SH-SY5Y (cell line): ENCODE measurements around the gene COL20A1.

Source experiments
- GATA2 ChIP-seq: IDR thresholded peaks from 2 replicates; pipeline ENCODE4 v1.6.1; 2011; ENCODE audit warnings: mild to moderate bottlenecking, low read depth, low read length
- GATA3 ChIP-seq: IDR thresholded peaks from 2 replicates; pipeline ENCODE4 v1.6.1; 2011; ENCODE audit warnings: low read depth, mild to moderate bottlenecking, low read length, moderate library complexity

Gene COL20A1

GRCh38 chr20:63256954-63257353 lies 36.0 kb upstream of the COL20A1 start:
- TF ChIP-seq GATA2 = no peak
- TF ChIP-seq GATA3 = no peak

GRCh38 chr20:63257629-63258028 lies 35.4 kb upstream of the COL20A1 start:
- TF ChIP-seq GATA2 (no peak), GATA3 (no peak)

- TF ChIP-seq GATA2 (no peak), GATA3 (no peak)
Observed at GRCh38 chr20:63258781-63259180, 34.2 kb upstream of the COL20A1 start.

- TF ChIP-seq GATA2 = no peak
- TF ChIP-seq GATA3 = no peak
Observed at GRCh38 chr20:63259734-63260460, 33.1 kb upstream of the COL20A1 start.

- TF ChIP-seq GATA3 (no peak), GATA2 (no peak)
Observed at GRCh38 chr20:63260521-63260920, 32.5 kb upstream of the COL20A1 start.

GRCh38 chr20:63261060-63261794 lies 31.8 kb upstream of the COL20A1 start:
- TF ChIP-seq GATA3 = no peak

- no peak for TF ChIP-seq GATA2
- TF ChIP-seq GATA3 = no peak
Observed at GRCh38 chr20:63261795-63262528, 31.0 kb upstream of the COL20A1 start.

GRCh38 chr20:63262836-63263235 lies 30.1 kb upstream of the COL20A1 start:
- TF ChIP-seq GATA2 (no peak), GATA3 (no peak)

- TF ChIP-seq GATA2 (no peak), GATA3 (no peak)
Observed at GRCh38 chr20:63264000-63264399, 29.0 kb upstream of the COL20A1 start.

GRCh38 chr20:63264519-63264918 lies 28.5 kb upstream of the COL20A1 start:
- TF ChIP-seq GATA3 (no peak), GATA2 (no peak)

- TF ChIP-seq GATA2 (no peak), GATA3 (no peak)
Observed at GRCh38 chr20:63265891-63266515, 27.0 kb upstream of the COL20A1 start.

GRCh38 chr20:63267691-63268090 lies 25.3 kb upstream of the COL20A1 start:
- no peak for TF ChIP-seq GATA2
- no peak for TF ChIP-seq GATA3

GRCh38 chr20:63268256-63268655 lies 24.7 kb upstream of the COL20A1 start:
- TF ChIP-seq GATA3 = no peak
- TF ChIP-seq GATA2 = no peak
